Mesothelial cell of epicardium (in vitro differentiated cells): Measurements from ENCODE around the gene TMEM114. TPM values are rescaled to one million over a fixed set of nuclear protein-coding genes. Genes with fewer than 3 reads are reported as not detected.

Source experiments
- DNase-seq, 2 experiments: peaks; one replicate each; pipeline ENCODE4 v3.0.0; 2021; ENCODE audit warnings: low spot score in 2 of 2; ENCODE audit not compliant: unreplicated experiment in 2 of 2
- H3K27ac Mint-ChIP-seq: 2 replicates; pipeline ENCODE4 v1.8.0; 2021; ENCODE audit warnings: mixed read lengths
- H3K27me3 Mint-ChIP-seq: 2 replicates; pipeline ENCODE4 v1.8.0; 2021; ENCODE audit warnings: low read depth, mixed read lengths
- H3K36me3 Mint-ChIP-seq: 2 replicates; pipeline ENCODE4 v1.8.0; 2021; ENCODE audit warnings: mixed read lengths
- H3K4me1 Mint-ChIP-seq: 2 replicates; pipeline ENCODE4 v1.8.0; 2021; ENCODE audit warnings: mixed read lengths
- H3K4me3 Mint-ChIP-seq: 2 replicates; pipeline ENCODE4 v1.8.0; 2021; ENCODE audit warnings: mild to moderate bottlenecking, moderate library complexity, mixed read lengths
- H3K9me3 Mint-ChIP-seq: 2 replicates; pipeline ENCODE4 v1.8.0; 2021; ENCODE audit warnings: mixed read lengths
- CTCF ChIP-seq: fragments of 200-600 bp; sonication (generic); IDR thresholded peaks from one replicate; pipeline ENCODE4 v1.5.0; 2021; ENCODE audit warnings: antibody characterized with exemption; ENCODE audit not compliant: unreplicated experiment
- total RNA-seq: library from RNA; stranded (reverse); gene quantifications from 3 replicates; pipeline ENCODE4 v1.2.1, GENCODE V29; 2021

The TMEM114 gene
- total RNA-seq, 1 donor from 2014 or later = not detected

GRCh38 chr16:8561496-8561895, 28.8 kb downstream of the TMEM114 start:
- Mint-ChIP-seq H3K36me3 (no peaks in the 10 kb centered on the region), H3K4me3 (no peak overlapping the region), H3K4me1 (no peaks in the 10 kb centered on the region), H3K27ac (no peak overlapping the region), H3K27me3 (peaks cover 8% of the 10 kb centered on the region), H3K9me3 (no peaks in the 10 kb centered on the region)
- DNase-seq = no peak
- no peak for TF ChIP-seq CTCF

GRCh38 chr16:8555400-8555799, 34.9 kb downstream of the TMEM114 start:
- no peak overlapping the region for H3K4me3 Mint-ChIP-seq
- H3K27me3 Mint-ChIP-seq = peaks cover 44% of the 10 kb centered on the region
- TF ChIP-seq CTCF = no peak
- DNase-seq = no peak
- H3K4me1 Mint-ChIP-seq = peaks cover 4% of the 10 kb centered on the region
- H3K9me3 Mint-ChIP-seq = peaks cover 2% of the 10 kb centered on the region
- no peaks in the 10 kb centered on the region for H3K36me3 Mint-ChIP-seq
- H3K27ac Mint-ChIP-seq = no peak overlapping the region

GRCh38 chr16:8554881-8555280, 35.4 kb downstream of the TMEM114 start:
- Mint-ChIP-seq H3K27ac (no peak overlapping the region), H3K36me3 (no peaks in the 10 kb centered on the region), H3K4me3 (no peak overlapping the region), H3K27me3 (peaks cover 44% of the 10 kb centered on the region), H3K4me1 (peaks cover 4% of the 10 kb centered on the region), H3K9me3 (peaks cover 2% of the 10 kb centered on the region)
- DNase-seq = no peak
- TF ChIP-seq CTCF = no peak

- peaks cover 47% of the 10 kb centered on the region for H3K27me3 Mint-ChIP-seq
- peaks cover 2% of the 10 kb centered on the region for H3K9me3 Mint-ChIP-seq
- H3K36me3 Mint-ChIP-seq = no peaks in the 10 kb centered on the region
- H3K4me3 Mint-ChIP-seq = no peak overlapping the region
- no peak for TF ChIP-seq CTCF
- no peak for DNase-seq
- peaks cover 4% of the 10 kb centered on the region for H3K4me1 Mint-ChIP-seq
- H3K27ac Mint-ChIP-seq = no peak overlapping the region
Measured at GRCh38 chr16:8554022-8554421, 36.3 kb downstream of the TMEM114 start.

GRCh38 chr16:8552487-8553221, 37.7 kb downstream of the TMEM114 start:
- TF ChIP-seq CTCF = no peak
- DNase-seq = no peak
- Mint-ChIP-seq H3K27ac (no peak overlapping the region), H3K27me3 (peaks cover 49% of the 10 kb centered on the region), H3K9me3 (peaks cover 2% of the 10 kb centered on the region), H3K4me1 (peaks cover 4% of the 10 kb centered on the region), H3K36me3 (no peaks in the 10 kb centered on the region), H3K4me3 (no peak overlapping the region)
